Neural progenitor cell (in vitro differentiated cells): ENCODE results near the gene FBXO46. TPM values are rescaled to one million over a fixed set of nuclear protein-coding genes. Genes with fewer than 3 reads are reported as not detected.

Experiments
- DNase-seq: peaks from one replicate; pipeline ENCODE4 v3.0.0-alpha.2; 2016; ENCODE audit warnings: low spot score
- H2AFZ ChIP-seq: fragments of 200-600 bp; sonication (generic); replicated peaks from 2 replicates; pipeline ENCODE4 v1.6.1; 2016; ENCODE audit warnings: antibody characterized with exemption
- H3F3A ChIP-seq: fragments of 200-600 bp; sonication (generic); 2 replicates; pipeline ENCODE4 v1.6.1; 2016; ENCODE audit warnings: antibody characterized with exemption, low read depth
- H3K27ac ChIP-seq: fragments of 200-600 bp; sonication (generic); 2 replicates; pipeline ENCODE4 v1.5.1; 2016; ENCODE audit warnings: mild to moderate bottlenecking
- H3K27me3 ChIP-seq: fragments of 200-600 bp; sonication (generic); 2 replicates; pipeline ENCODE4 v1.6.1; 2016; ENCODE audit warnings: mild to moderate bottlenecking, moderate library complexity
- H3K36me3 ChIP-seq: fragments of 200-600 bp; sonication (generic); 2 replicates; pipeline ENCODE4 v1.5.1; 2016
- H3K4me1 ChIP-seq: fragments of 200-600 bp; sonication (generic); 2 replicates; pipeline ENCODE4 v1.6.1; 2016; ENCODE audit warnings: mixed run types
- H3K4me2 ChIP-seq: fragments of 200-600 bp; sonication (generic); 2 replicates; pipeline ENCODE4 v1.6.1; 2016
- H3K4me3 ChIP-seq: fragments of 200-600 bp; sonication (generic); 2 replicates; pipeline ENCODE4 v1.5.1; 2016
- H3K79me2 ChIP-seq: fragments of 200-600 bp; sonication (generic); 2 replicates; pipeline ENCODE4 v1.6.1; 2016; ENCODE audit warnings: low read depth
- H3K9ac ChIP-seq: fragments of 200-600 bp; sonication (generic); 2 replicates; pipeline ENCODE4 v1.6.1; 2016
- H3K9me3 ChIP-seq: fragments of 200-600 bp; sonication (generic); 2 replicates; pipeline ENCODE4 v1.5.1; 2016; ENCODE audit warnings: low read depth
- H4K20me1 ChIP-seq: fragments of 200-600 bp; sonication (generic); 2 replicates; pipeline ENCODE4 v1.6.1; 2016; ENCODE audit warnings: low read depth
- H3K27ac Mint-ChIP-seq: 3 replicates; pipeline ENCODE4 v1.8.0; 2021; ENCODE audit warnings: mixed read lengths
- H3K27me3 Mint-ChIP-seq: 2 replicates; pipeline ENCODE4 v1.8.0; 2022; ENCODE audit warnings: low read depth, mild to moderate bottlenecking, inconsistent platforms, moderate library complexity, mixed read lengths; ENCODE audit not compliant: insufficient read depth
- H3K36me3 Mint-ChIP-seq: 3 replicates; pipeline ENCODE4 v1.8.0; 2021; ENCODE audit warnings: mixed read lengths
- H3K4me1 Mint-ChIP-seq: 3 replicates; pipeline ENCODE4 v1.8.0; 2021; ENCODE audit warnings: mixed read lengths
- H3K4me3 Mint-ChIP-seq: 3 replicates; pipeline ENCODE4 v1.8.0; 2021; ENCODE audit warnings: mild to moderate bottlenecking, moderate library complexity, mixed read lengths
- H3K9me3 Mint-ChIP-seq: 3 replicates; pipeline ENCODE4 v1.8.0; 2020; ENCODE audit warnings: mixed read lengths
- EZH2 ChIP-seq: fragments of 200-600 bp; sonication (generic); IDR thresholded peaks from 2 replicates; pipeline ENCODE4 v1.6.1; 2017; ENCODE audit warnings: antibody characterized with exemption, mild to moderate bottlenecking, moderate library complexity
- EZH2phosphoT487 ChIP-seq: fragments of 200-600 bp; sonication (generic); IDR thresholded peaks from 2 replicates; pipeline ENCODE4 v1.6.1; 2017; ENCODE audit warnings: antibody characterized with exemption
- total RNA-seq: library from RNA; depleted of rRNA; stranded (reverse); fragments of >200 nt; gene quantifications from 2 replicates; pipeline ENCODE4 v1.2.3, GENCODE V29; 2015; ENCODE audit warnings: low replicate concordance
- TF ChIP-seq, protein P1 (sequence below): fragments of 200-600 bp; sonication (generic); IDR thresholded peaks from 2 replicates; pipeline ENCODE4 v1.5.1; 2017; ENCODE audit warnings: antibody characterized with exemption, mild to moderate bottlenecking

The FBXO46 gene
- total RNA-seq, 1 donor from 2014 or later = 7.5 TPM

DNA sequence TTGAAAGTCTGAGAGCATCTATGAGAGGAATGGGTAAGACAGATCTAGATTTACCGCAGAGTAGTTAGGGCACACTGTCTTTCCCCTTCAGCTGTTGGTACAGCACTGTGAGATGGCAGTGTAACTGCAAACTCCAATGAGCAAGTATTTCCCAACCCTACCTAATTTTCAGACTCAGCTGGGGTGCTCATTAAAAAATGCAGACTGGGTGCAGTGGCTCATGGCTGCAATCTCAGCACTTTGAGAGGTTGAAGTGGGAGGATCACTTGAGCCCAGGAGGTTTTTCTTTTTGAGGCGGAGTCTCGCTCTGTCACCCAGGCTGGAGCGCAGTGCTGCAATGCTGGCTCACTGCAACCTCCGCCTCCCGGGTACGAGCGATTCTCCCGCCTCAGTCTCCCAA is 25.6 kb downstream of the FBXO46 start:
- Histone ChIP-seq H4K20me1 (no peaks in the 10 kb centered on the region), H3K36me3 (no peaks in the 10 kb centered on the region), H3K4me1 (no peaks in the 10 kb centered on the region), H3K79me2 (no peaks in the 10 kb centered on the region), H3F3A (peaks cover 14% of the 10 kb centered on the region), H3K27me3 (no peaks in the 10 kb centered on the region), H2AFZ (no peak overlapping the region), H3K27ac (no peak overlapping the region), H3K4me2 (no peak overlapping the region), H3K9me3 (no peaks in the 10 kb centered on the region), H3K9ac (no peak overlapping the region), H3K4me3 (no peak overlapping the region)
- Mint-ChIP-seq H3K27ac (no peak overlapping the region), H3K4me1 (peaks cover 11% of the 10 kb centered on the region), H3K36me3 (peaks cover 9% of the 10 kb centered on the region), H3K9me3 (no peaks in the 10 kb centered on the region), H3K4me3 (no peak overlapping the region), H3K27me3 (no peaks in the 10 kb centered on the region)
- DNase-seq = no peak
- TF ChIP-seq EZH2 = no peak
- no peak for TF ChIP-seq EZH2phosphoT487
- TF ChIP-seq, protein P1, sequence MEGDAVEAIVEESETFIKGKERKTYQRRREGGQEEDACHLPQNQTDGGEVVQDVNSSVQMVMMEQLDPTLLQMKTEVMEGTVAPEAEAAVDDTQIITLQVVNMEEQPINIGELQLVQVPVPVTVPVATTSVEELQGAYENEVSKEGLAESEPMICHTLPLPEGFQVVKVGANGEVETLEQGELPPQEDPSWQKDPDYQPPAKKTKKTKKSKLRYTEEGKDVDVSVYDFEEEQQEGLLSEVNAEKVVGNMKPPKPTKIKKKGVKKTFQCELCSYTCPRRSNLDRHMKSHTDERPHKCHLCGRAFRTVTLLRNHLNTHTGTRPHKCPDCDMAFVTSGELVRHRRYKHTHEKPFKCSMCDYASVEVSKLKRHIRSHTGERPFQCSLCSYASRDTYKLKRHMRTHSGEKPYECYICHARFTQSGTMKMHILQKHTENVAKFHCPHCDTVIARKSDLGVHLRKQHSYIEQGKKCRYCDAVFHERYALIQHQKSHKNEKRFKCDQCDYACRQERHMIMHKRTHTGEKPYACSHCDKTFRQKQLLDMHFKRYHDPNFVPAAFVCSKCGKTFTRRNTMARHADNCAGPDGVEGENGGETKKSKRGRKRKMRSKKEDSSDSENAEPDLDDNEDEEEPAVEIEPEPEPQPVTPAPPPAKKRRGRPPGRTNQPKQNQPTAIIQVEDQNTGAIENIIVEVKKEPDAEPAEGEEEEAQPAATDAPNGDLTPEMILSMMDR = no peak

DNA sequence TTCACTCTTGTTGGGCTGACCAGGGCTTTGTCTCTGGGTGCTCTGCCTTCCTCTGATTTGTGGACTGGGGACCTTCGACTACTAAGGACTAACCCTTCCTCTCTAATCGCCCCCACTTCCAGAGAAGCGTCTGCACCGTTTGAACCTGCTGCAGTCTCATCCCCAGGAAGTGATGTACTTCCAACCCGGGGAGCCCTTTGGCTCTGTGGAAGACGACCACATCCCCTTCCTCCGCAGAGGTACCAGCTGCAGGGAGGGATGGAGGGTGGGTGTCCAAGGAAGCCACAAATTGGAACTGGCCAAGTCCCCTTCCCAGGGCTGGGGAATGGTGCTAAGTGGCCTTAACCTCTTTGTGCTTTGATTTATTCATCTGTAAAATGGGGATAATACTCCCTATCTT is 29.0 kb downstream of the FBXO46 start:
- Histone ChIP-seq H3K9me3 (no peaks in the 10 kb centered on the region), H3K27me3 (no peaks in the 10 kb centered on the region), H3F3A (peaks cover 4% of the 10 kb centered on the region), H3K4me1 (no peaks in the 10 kb centered on the region), H3K27ac (no peak overlapping the region), H2AFZ (no peak overlapping the region), H3K36me3 (no peaks in the 10 kb centered on the region), H3K4me3 (no peak overlapping the region), H4K20me1 (no peaks in the 10 kb centered on the region), H3K9ac (no peak overlapping the region), H3K79me2 (no peaks in the 10 kb centered on the region), H3K4me2 (no peak overlapping the region)
- peaks cover 11% of the 10 kb centered on the region for H3K36me3 Mint-ChIP-seq
- no peak for DNase-seq
- no peak overlapping the region for H3K4me3 Mint-ChIP-seq
- H3K9me3 Mint-ChIP-seq = no peaks in the 10 kb centered on the region
- no peaks in the 10 kb centered on the region for H3K27me3 Mint-ChIP-seq
- TF ChIP-seq EZH2phosphoT487 (no peak), EZH2 (no peak)
- TF ChIP-seq, protein P1 = no peak
- no peaks in the 10 kb centered on the region for H3K4me1 Mint-ChIP-seq
- no peak overlapping the region for H3K27ac Mint-ChIP-seq

DNA sequence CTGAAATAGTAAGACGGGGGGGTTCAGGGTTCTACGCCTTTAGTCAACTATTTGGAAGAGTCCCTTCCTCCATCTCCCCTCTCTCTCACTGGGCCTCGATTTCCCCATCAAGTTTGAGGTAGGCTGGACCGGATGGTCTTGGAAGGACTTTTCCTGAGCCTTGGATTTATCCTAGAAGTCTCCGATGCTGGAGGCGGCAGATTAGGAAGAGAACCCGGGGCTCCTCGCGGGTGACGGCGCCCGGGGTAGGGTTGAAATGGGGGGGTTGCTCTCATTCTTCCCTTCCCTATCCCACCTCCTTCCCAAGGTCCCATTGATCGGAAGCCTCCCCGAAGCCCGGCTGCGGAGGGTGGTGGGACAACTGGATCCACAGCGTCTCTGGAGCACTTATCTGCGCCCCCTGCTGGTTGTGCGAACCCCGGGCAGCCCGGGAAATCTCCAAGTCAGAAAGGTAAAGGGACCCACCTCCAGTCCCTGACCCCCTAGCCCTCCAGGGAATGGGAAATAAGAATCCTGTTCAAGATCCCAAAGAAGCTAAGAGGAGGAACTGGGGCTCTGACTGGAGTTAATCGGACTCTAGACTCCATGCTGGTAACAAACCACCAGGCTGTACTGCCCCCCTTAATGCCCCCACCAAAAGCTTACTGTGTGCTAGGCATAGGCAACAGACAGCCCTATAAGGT is 37.4 kb downstream of the FBXO46 start:
- H3K4me3 ChIP-seq = peak overlapping the region; percentile 78
- H3K9ac ChIP-seq = peak overlapping the region; percentile 53
- Mint-ChIP-seq H3K4me1 (peaks cover 11% of the 10 kb centered on the region), H3K9me3 (no peaks in the 10 kb centered on the region), H3K4me3 (peak overlapping the region; percentile 96), H3K36me3 (peaks cover 14% of the 10 kb centered on the region), H3K27me3 (peaks cover 4% of the 10 kb centered on the region), H3K27ac (no peak overlapping the region)
- no peaks in the 10 kb centered on the region for H3K27me3 ChIP-seq
- TF ChIP-seq, protein P1 = peak; percentile 97
- no peak for TF ChIP-seq EZH2phosphoT487
- H3K27ac ChIP-seq = peak overlapping the region; percentile 32
- peak; percentile 88 for DNase-seq
- H4K20me1 ChIP-seq = peaks cover 14% of the 10 kb centered on the region
- no peaks in the 10 kb centered on the region for H3K36me3 ChIP-seq
- H3F3A ChIP-seq = peaks cover 19% of the 10 kb centered on the region
- peaks cover 28% of the 10 kb centered on the region for H3K79me2 ChIP-seq
- peak overlapping the region; percentile 83 for H3K4me2 ChIP-seq
- no peaks in the 10 kb centered on the region for H3K9me3 ChIP-seq
- peak overlapping the region; percentile 42 for H2AFZ ChIP-seq
- H3K4me1 ChIP-seq = peaks cover 6% of the 10 kb centered on the region
